Tibial nerve (tissue), 4 donors: Measurements from ENCODE around the gene CBL. TPM values are rescaled to one million over a fixed set of nuclear protein-coding genes. Genes with fewer than 3 reads are reported as not detected.

Experiments
- DNase-seq, 2 donors: peaks; one replicate each; pipeline ENCODE4 v3.0.0-alpha.2; 2019; ENCODE audit warnings: low spot score in 2 of 2
- H3K27ac ChIP-seq, 4 donors: fragments of 200-600 bp; sonication (generic) in 3 of 4; one replicate each; pipeline ENCODE4 v1.5.1; 2017 to 2019; ENCODE audit warnings: mild to moderate bottlenecking in 1 of 4
- H3K27me3 ChIP-seq, 2 donors: fragments of 200-600 bp; sonication (generic) in 1 of 2; one replicate each; pipeline versions ENCODE4 v1.5.1 to v1.6.0; 2017 to 2019
- H3K36me3 ChIP-seq, 3 donors: fragments of 200-600 bp; sonication (generic); one replicate each; pipeline ENCODE4 v1.5.1; 2018 to 2019
- H3K4me1 ChIP-seq, 4 donors: fragments of 200-600 bp; sonication (generic) in 3 of 4; one replicate each; pipeline ENCODE4 v1.5.1; 2017 to 2019
- H3K4me3 ChIP-seq, 4 donors: fragments of 200-600 bp; sonication (generic) in 3 of 4; one replicate each; pipeline ENCODE4 v1.5.1; 2017 to 2019; ENCODE audit warnings: mild to moderate bottlenecking in 1 of 4, moderate library complexity in 1 of 4
- H3K9me3 ChIP-seq, 4 donors: fragments of 200-600 bp; sonication (generic) in 3 of 4; one replicate each; pipeline ENCODE4 v1.5.1; 2017 to 2019
- EP300 ChIP-seq, 2 donors: sonication (generic); formaldehyde crosslinking; IDR thresholded peaks; one replicate each; pipeline ENCODE4 v1.6.1; 2017; ENCODE audit warnings: antibody characterized with exemption in 2 of 2, mild to moderate bottlenecking in 1 of 2
- POLR2A ChIP-seq, 2 donors: fragments of 450-650 bp; IDR thresholded peaks; one replicate each; pipeline ENCODE4 v1.6.1; 2017; ENCODE audit warnings: antibody characterized with exemption in 2 of 2, mild to moderate bottlenecking in 2 of 2, moderate library complexity in 2 of 2
- WGBS, 2 donors: methylation state at CpG; one replicate each; pipeline ENCODE4 v1.1.5; 2018; 5-methylcytosine and 5-hydroxymethylcytosine counted together
- total RNA-seq, 4 donors: library from RNA; depleted of rRNA; stranded (reverse); fragments of >200 nt; gene quantifications; one replicate each; pipeline ENCODE4 v1.1.0, GENCODE V29; 2016
- TF ChIP-seq, protein P1 (sequence below), 5 experiments: fragments of 200-600 bp in 3 of 5; fragments of 450-650 bp in 2 of 5; sonication (generic) in 3 of 5; IDR thresholded peaks; one replicate each; pipeline ENCODE4 v1.5.1; 2016 to 2019; ENCODE audit warnings: antibody characterized with exemption in 5 of 5, mild to moderate bottlenecking in 3 of 5, moderate library complexity in 2 of 5

CBL gene
- total RNA-seq, 4 donors from 2014 or later: 14.2 to 19.2 (median 16.0) TPM

DNA sequence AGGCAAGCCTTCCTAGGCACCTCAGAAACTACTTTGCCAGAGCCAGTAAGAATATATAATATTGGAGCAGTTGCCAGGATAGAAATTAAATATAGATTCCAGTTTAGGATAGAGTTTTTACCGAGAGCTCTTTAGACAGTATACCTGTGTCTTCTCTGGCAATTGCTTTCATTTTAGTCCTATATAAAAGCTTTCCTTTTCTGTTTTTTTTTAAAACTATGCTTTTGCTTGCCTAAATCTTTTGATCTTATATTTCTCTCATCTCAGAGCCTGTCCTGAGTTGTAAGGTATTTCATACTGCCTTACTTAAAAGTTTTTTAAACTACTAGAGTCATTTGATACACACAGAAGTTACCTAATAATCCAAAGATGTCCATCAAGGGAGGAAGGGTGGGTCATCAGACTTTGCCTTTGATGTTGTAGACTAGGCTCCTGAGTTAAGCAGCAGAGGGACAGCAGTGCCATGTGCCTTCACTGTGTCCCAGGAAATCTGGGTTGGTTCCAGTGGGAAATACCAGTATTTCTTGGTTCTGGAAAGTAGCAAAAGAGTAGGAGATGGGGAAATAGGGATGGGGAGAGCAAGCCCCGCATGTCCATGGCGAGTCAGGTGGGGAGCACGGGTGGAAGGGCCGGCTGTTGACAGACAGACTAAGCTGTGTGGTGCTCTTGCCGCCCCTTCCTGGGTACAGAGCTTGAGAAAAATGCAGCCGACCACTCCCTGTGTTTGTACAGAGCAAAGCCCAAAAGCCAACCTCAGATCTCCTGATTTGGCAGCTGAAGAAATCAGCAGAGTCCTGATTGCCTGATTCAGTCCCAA lies 99.6 kb downstream of the CBL start:
- no peaks in the 10 kb centered on the region for H3K27me3 ChIP-seq
- no peak overlapping the region for H3K4me3 ChIP-seq
- DNase-seq: no peak
- peaks cover 0 to 69% (median 4%) of the 10 kb centered on the region in 3 donors for H3K36me3 ChIP-seq
- H3K4me1 ChIP-seq: peaks cover 0 to 25% (median 8%) of the 10 kb centered on the region in 4 donors
- WGBS, 2 donors: 65 to 66% methylated on average over 7 of the region's 7 CpGs
- no peaks in the 10 kb centered on the region for H3K9me3 ChIP-seq
- H3K27ac ChIP-seq: peak overlapping the region; percentile 37 to 96 (median 83)
- no peak for TF ChIP-seq EP300 (IDR thresholded peaks at IDR 0.05)
- no peak for TF ChIP-seq POLR2A (IDR thresholded peaks at IDR 0.05)
- TF ChIP-seq, protein P1, sequence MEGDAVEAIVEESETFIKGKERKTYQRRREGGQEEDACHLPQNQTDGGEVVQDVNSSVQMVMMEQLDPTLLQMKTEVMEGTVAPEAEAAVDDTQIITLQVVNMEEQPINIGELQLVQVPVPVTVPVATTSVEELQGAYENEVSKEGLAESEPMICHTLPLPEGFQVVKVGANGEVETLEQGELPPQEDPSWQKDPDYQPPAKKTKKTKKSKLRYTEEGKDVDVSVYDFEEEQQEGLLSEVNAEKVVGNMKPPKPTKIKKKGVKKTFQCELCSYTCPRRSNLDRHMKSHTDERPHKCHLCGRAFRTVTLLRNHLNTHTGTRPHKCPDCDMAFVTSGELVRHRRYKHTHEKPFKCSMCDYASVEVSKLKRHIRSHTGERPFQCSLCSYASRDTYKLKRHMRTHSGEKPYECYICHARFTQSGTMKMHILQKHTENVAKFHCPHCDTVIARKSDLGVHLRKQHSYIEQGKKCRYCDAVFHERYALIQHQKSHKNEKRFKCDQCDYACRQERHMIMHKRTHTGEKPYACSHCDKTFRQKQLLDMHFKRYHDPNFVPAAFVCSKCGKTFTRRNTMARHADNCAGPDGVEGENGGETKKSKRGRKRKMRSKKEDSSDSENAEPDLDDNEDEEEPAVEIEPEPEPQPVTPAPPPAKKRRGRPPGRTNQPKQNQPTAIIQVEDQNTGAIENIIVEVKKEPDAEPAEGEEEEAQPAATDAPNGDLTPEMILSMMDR (IDR thresholded peaks at IDR 0.05): no peak

DNA sequence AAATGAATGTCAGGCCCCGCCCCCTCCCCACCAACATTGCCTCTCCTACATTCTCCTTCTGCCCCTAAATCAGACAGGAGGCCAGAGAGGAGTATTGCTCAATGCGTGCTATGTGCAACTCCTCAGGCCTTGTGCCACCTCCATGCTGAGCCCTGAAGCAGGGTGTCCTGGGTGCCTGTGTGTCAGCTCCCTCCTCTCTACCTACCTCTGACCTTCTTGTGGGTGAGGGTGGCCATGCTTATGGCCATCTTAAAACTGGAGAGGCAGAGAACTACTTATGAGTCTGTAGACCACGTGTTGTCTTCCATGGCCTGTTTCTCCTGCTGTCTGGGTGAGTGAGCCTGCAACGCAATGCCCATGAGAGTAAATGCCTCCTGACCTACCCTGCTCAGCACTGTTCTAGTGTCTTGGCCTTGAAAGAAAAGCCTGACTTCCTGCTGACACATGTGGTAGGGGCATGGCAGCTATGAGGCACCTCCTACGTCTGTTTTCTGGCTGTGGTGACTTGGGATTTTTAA lies 100.3 kb downstream of the CBL start:
- DNase-seq: peak in 1 of 2 donors; percentile 60
- no peak overlapping the region for H3K4me3 ChIP-seq

DNA sequence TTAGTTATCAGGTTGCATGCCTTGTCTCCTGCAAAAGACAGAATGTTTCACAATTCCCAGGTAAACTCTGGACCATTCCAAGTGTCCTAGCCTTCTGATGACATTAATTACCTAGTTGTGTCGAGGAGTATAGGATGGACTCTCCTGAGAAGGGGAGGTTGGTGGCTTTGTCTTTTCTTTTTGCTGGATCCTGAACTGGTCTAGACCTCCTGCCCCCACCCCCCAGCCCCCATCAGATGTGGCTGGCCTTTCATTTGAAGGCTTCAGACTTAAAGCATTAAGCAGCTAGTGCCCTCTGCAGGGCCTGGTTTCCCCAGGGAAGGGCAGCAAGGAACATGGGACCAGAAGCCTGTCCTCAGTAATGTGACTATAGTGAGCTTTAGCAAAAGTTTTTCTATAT lies 101.1 kb downstream of the CBL start:
- peak overlapping the region; percentile 37 to 96 (median 83) for H3K27ac ChIP-seq
- H3K36me3 ChIP-seq: peaks cover 0 to 69% (median 4%) of the 10 kb centered on the region in 3 donors
- H3K4me3 ChIP-seq: no peak overlapping the region
- no peaks in the 10 kb centered on the region for H3K9me3 ChIP-seq
- 40 to 46% methylated on average over 1 of the region's 1 CpG for WGBS, 2 donors
- H3K4me1 ChIP-seq: peaks cover 0 to 25% (median 8%) of the 10 kb centered on the region in 4 donors
- no peak for TF ChIP-seq EP300 (IDR thresholded peaks at IDR 0.05)
- TF ChIP-seq, protein P1 (IDR thresholded peaks at IDR 0.05): peak in 1 of 5 experiments; percentile 21
- no peaks in the 10 kb centered on the region for H3K27me3 ChIP-seq
- no peak for DNase-seq

More for the DNA sequence above, 100.3 kb downstream of the CBL start:
- Histone ChIP-seq H3K27me3 (no peaks in the 10 kb centered on the region), H3K4me1 (peaks cover 0 to 25% (median 8%) of the 10 kb centered on the region in 4 donors), H3K27ac (peak overlapping the region; percentile 37 to 96 (median 83)), H3K9me3 (no peaks in the 10 kb centered on the region), H3K36me3 (peaks cover 4 to 69% (median 4%) of the 10 kb centered on the region in 3 donors)
- TF ChIP-seq, protein P1 (IDR thresholded peaks at IDR 0.05): no peak
- TF ChIP-seq EP300 (IDR thresholded peaks at IDR 0.05): peak in 1 of 2 donors; percentile 61
- WGBS, 2 donors: 43 to 45% methylated on average over 5 of the region's 5 CpGs

DNA sequence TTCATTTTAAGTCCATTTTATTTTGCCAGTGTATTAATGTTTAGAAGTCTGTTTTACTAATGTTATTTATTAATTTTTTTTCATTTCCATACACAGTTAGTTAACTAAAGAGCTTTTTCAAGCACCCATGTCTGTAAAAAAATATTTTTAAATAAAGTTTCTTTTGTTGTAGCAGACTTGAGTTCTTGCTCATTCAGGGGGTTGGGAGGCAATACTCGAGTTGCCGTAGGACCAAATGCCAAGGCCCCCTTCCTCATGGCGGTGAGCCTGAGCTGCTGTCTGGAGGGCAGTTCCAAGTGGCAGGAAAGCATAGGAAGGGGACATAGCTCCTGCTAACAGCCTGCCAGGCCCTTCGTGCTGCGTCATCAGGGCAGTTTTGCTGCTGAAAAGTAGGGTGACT lies 101.8 kb downstream of the CBL start:
- WGBS, 2 donors: 48 to 55% methylated on average over 5 of the region's 5 CpGs
- H3K9me3 ChIP-seq: no peaks in the 10 kb centered on the region
- no peak for DNase-seq
- H3K4me3 ChIP-seq: no peak overlapping the region
- peak overlapping the region in 3 of 4 donors; percentile 50 to 96 (median 60) for H3K27ac ChIP-seq
- peaks cover 0 to 69% (median 4%) of the 10 kb centered on the region in 3 donors for H3K36me3 ChIP-seq
- H3K27me3 ChIP-seq: no peaks in the 10 kb centered on the region
- TF ChIP-seq POLR2A (IDR thresholded peaks at IDR 0.05) (no peak), EP300 (IDR thresholded peaks at IDR 0.05) (no peak)
- TF ChIP-seq, protein P1 (IDR thresholded peaks at IDR 0.05): no peak
- H3K4me1 ChIP-seq: peaks cover 0 to 25% (median 8%) of the 10 kb centered on the region in 4 donors

- Histone ChIP-seq H3K36me3 (peaks cover 0 to 56% (median 4%) of the 10 kb centered on the region in 3 donors), H3K4me1 (peaks cover 0 to 35% (median 8%) of the 10 kb centered on the region in 4 donors), H3K9me3 (no peaks in the 10 kb centered on the region), H3K27ac (peak overlapping the region in 2 of 4 donors; percentile 60 to 96), H3K4me3 (no peak overlapping the region), H3K27me3 (no peaks in the 10 kb centered on the region)
- TF ChIP-seq, protein P1 (IDR thresholded peaks at IDR 0.05): no peak
- no peak for TF ChIP-seq EP300 (IDR thresholded peaks at IDR 0.05)
- no peak for TF ChIP-seq POLR2A (IDR thresholded peaks at IDR 0.05)
- WGBS, 2 donors: 83 to 86% methylated on average over 11 of the region's 11 CpGs
- DNase-seq: no peak
Observed at GRCh38 chr11:119309411-119309810, 103.3 kb downstream of the CBL start.
